ENCODE measurements around the gene VSIG10. TPM values are rescaled to one million over a fixed set of nuclear protein-coding genes. Genes with fewer than 3 reads are reported as not detected.
A peak's percentile ranks its signal among the peaks of the same experiment; 100 is the strongest.

VSIG10 gene
- total and polyA plus RNA-seq, 2 of the 13 experiments (the other 11 are each of a cell fraction or from before 2014, with no cell fraction given): 25.6 to 42.5 TPM

- TF ChIP-seq ZHX2 (IDR thresholded peaks at IDR 0.05; ENCODE audit: low read depth) (no peak), ZHX2 (CRISPR knock-in tag; IDR thresholded peaks at IDR 0.05; ENCODE audit: borderline replicate concordance) (no peak), SKIL (CRISPR knock-in tag; IDR thresholded peaks at IDR 0.05; ENCODE audit: borderline replicate concordance) (0 out of 2 replicates have a peak, but pooled peaks have one; percentile 25), ZNF619 (CRISPR knock-in tag; IDR thresholded peaks at IDR 0.05) (no peak), TSC22D2 (CRISPR knock-in tag; IDR thresholded peaks at IDR 0.05; ENCODE audit: borderline replicate concordance) (no peak), IRF2 (CRISPR knock-in tag; IDR thresholded peaks at IDR 0.05) (peak; percentile 30; the same call in 1 of the 2 replicates), ZNF773 (CRISPR knock-in tag; IDR thresholded peaks at IDR 0.05; ENCODE audit: borderline replicate concordance) (no peak), ZNF503 (CRISPR knock-in tag; IDR thresholded peaks at IDR 0.05) (0 out of 2 replicates have a peak, but pooled peaks have one; percentile 22), ZSCAN21 (CRISPR knock-in tag; IDR thresholded peaks at IDR 0.05; ENCODE audit: borderline replicate concordance) (no peak), ZMYM3 (CRISPR knock-in tag; IDR thresholded peaks at IDR 0.05) (peak; percentile 70; the same call in 1 of the 2 replicates), ZMAT3 (CRISPR knock-in tag; conservative IDR thresholded peaks at IDR 0.05) (no peak), SNAPC2 (CRISPR knock-in tag; IDR thresholded peaks at IDR 0.05) (no peak), MYC (CRISPR knock-in tag; IDR thresholded peaks at IDR 0.05; ENCODE audit: borderline replicate concordance) (no peak), HOXA3 (CRISPR knock-in tag; IDR thresholded peaks at IDR 0.05) (no peak), SNRNP70 (IDR thresholded peaks at IDR 0.05; ENCODE audit: low read depth, low read length) (no peak), SP5 (CRISPR knock-in tag; IDR thresholded peaks at IDR 0.05; ENCODE audit: borderline replicate concordance, low read depth) (no peak), ZNF570 (CRISPR knock-in tag; IDR thresholded peaks at IDR 0.05; ENCODE audit: borderline replicate concordance) (no peak), ZBTB3 (CRISPR knock-in tag; IDR thresholded peaks at IDR 0.05; ENCODE audit: borderline replicate concordance, low read depth) (no peak)
These were observed 47.7 kb downstream of the VSIG10 start (continued) for GRCh38 chr12:118055865-118056773.
